HL-60/S4 treated with retinoic acid at 250 ng/mL for 4 days and 3 days (cell line): ENCODE measurements around the gene STK33.

Source experiments
- in situ Hi-C: fragments of 300-500 bp; cut with MboI; formaldehyde crosslinking; loops from 2 replicates; pipeline ENCODE4 v1.7.0; 2022; ENCODE audit warnings: low sequenced_read_pairs

STK33 gene

DNA sequence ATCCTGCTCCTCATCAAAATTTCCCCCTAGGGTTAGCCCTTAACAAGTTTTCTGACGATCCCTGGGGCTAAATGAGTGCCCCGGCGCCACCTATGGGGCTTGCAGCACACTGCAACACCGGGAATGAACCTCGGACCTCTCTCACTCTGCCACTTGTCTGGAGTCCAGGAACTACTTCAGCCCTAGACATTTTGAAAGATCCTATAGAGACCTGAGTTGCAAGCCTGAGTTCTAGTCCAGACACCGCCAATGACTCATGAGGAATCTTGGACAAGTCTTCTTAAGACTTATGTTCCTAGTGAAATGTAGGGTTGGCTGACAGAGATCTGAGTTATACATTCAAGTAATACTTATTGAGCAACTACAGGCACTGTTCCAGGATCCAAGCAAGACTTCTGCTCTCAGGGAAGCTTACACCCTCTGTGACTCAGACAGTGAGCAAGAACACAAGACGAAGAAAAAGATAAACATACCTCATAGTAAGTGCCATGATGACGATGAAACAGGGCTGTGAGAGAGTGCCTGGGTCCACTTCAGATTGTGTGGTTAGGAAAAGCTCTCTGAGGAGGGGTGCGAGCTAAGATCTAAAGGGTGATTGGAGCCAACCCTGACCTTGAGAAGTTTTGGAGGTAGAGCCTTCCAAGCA lies 10.2 kb upstream of the STK33 start:
- in situ Hi-C loops = no loop called here

DNA sequence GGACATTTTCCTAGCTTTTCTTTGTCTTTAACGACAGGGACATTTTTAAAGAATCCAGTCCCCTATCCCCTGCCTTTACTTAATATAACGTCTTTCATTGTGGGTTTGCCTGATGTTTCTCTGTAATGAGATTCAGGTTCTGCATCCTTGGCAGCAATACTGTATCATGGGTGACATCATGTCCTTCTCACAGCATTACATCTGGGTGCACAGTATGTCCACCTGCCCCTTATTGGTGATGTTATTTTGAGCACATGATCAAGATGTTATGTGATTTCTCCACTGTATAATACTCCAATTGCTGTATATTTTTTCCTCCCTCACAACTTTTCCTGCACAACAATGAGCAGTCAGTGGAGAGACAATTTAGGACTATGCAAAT lies 9.7 kb upstream of the STK33 start:
- in situ Hi-C loops = no loop called here

DNA sequence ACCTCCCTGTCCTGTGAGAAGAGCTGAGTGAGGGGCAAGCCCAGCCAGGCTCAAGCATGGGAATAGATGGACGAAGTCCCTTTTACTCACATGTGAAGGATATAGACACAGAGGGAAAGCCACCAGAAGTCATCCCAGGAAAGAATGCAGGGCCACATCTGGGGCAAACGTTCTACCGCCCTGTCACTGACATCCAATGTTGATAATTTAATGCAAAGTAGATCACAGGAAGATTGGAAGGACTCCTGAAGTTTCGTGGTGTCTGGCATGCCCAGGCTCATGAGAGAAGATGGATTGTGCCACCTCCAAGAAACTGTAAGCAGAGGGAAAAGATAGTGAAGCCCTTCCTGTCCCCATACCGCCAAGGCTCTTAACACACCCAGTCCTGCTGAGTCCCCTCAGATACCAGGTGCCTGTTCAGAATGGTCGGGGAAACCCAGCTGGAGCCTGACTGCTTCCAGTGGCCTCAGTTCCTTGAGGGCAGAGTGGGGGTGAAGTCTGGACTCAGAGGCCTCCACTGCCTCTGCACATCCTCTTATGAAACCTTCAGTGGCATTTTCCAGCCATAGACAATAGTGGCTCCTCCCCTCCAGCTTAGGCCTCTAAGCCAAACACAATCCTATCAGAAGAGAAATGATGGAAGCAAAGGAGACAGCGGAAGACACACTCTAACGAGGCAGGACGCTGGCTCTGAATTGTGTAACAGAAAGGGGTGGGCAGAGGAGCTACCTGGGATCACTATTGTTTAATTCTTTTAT lies 7.5 kb upstream of the STK33 start:
- in situ Hi-C loops = no loop called here

DNA sequence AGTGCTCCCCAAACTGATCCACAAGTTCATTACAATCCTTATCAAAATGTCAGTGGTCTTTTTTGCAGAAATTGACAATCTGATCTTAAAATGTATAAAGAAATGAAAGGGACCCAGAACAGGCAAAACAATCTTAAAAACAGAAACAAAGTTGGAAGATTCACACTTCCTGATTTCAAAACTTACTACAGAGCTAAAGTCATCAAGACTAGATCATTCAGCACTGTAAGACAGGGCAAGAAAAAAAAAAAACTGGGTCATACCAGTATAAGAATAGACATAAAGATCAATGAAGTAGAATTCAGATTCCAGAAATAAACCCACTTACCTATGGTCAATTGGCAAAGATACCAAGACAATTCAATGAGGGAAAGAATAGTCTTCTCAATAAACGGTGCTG lies 4.5 kb upstream of the STK33 start:
- in situ Hi-C loops = no loop called here

DNA sequence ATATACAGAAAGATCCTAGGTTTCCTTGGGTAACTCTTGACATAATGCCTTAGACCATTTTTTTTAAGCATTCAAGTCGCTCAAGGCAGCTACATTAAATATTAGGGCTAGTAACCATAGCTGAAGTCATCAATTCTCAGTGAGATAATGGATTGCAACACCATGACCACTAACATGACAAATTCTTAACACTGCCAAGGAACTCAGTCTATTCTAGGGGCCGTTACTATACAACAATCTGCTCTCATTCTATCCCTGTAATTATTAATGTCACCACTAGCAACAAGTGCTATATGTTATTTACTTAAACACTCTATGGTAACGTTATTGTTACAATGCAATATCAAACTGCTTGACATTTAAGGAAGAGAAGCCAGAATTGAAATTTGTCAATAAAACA lies 3.2 kb upstream of the STK33 start:
- in situ Hi-C loops = no loop called here

DNA sequence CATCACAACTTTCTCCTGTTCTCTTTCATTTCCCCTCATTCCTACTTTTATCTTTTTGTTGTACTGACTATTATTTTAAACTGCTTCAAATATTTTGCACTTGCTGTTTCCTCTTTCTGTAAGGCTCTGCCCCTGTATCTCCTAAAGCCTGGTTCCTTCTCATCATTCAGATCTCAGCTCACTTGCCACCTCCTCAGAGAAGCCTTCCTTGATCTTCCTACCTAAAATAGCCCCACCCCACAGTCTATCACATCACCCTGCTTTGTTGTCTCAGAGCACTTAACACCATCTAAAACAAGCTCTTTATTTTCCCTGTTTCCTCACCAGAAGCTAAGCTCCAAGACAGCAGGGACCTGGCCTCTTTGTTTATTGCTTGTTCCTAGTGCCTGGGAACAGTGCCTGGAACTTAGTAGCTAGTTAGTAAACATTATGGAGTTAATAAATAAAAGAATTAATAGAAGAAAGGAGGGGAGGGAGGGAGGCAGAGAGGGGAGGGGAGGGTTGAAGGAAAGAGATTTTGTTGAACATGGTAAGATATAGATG lies 2.5 kb upstream of the STK33 start:
- in situ Hi-C loops = no loop called here

DNA sequence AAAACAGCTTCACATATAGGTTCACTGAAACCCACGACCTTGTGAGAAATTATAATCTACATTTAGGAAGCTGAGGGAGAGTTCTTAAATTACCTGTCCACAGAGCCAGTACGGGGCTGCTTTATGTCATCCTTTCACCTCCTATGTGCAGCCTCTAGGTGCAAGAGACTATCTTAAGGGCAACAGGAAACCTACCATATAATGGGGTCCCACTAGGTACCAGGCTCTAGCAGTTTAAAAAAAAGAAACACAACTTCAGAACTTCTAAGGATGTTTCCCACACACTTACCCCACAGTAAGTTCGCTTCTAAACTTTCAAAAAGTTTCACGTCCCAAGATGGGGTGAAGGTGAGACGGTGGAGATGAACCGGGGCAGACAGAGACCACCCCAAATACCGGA lies 573 bp downstream of the STK33 start:
- in situ Hi-C loops = no loop called here

DNA sequence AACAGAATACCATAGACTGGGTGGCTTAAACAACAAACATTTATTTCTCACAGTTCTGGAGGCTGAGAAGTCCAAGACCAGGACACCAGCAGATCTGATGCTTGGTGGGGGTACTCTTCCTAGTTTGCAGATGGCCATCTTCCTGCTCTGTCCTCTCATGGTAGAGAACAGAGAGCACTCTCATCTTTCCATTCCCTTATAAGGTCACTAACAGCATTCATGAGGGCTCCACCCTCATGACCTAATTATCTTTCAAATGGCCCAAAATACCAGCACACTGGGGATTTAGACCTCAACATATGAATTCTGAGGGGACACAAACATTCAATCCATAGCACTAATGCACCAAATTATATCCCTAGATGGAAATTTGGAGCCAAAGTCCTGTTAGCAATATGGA lies 6.1 kb downstream of the STK33 start:
- in situ Hi-C loops = no loop called here

DNA sequence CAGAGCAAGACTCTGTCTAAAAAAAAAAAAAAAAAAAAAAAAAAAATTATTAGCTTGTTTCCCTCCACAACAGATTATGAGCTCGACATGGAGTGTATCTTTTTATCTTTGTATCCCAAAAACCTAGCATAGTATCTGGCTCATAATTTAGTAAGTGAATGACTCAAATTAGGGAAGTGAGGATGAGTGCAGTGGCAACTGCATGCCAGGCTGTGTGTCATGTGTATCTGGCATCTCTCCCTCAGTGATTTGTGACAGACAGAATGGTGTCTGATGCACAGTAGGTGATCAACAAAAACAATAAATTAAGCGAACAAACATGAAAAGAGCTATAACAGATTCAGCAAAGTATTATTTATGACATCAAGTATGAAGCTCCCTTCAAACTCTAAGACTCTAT lies 7.2 kb downstream of the STK33 start:
- in situ Hi-C loops = no loop called here

DNA sequence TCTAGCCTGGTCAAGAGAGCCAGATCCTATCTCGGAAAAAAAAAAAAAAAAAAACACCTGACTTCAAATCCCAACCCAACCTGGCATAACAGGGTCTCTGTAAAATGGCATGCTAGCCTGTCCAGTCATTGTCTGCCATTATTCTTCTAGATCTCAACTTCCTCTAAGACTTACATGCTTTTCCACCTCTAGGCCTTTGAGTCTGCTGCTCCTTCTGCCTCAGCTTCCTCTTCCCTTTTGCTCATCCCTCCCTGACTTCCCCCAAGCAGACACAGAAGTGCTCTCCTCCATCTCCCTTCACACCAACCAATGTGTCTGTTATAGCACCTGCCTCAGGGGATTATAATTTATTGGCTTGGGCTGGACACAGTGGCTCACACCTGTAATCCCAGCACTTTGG lies 7.8 kb downstream of the STK33 start:
- in situ Hi-C loops = no loop called here

DNA sequence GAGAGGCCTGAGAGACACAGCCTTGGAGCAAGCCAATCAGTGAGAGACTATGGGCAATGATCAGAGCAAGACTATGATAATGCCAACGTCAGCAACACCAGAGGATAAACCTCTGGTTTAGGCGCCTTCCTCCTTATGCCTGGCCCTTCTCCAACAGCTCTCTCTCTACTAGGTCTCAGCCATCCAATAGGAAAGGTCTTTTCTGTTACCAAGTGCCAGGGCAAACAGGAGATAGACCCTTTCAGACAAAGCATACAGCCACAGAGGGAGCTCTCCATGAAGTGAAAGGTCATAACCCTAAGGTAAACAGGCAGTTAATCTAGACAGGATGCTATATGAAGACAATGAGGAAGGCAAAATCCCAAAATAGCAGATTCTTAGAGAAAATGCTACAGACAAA lies 9.5 kb downstream of the STK33 start:
- in situ Hi-C loops = no loop called here

DNA sequence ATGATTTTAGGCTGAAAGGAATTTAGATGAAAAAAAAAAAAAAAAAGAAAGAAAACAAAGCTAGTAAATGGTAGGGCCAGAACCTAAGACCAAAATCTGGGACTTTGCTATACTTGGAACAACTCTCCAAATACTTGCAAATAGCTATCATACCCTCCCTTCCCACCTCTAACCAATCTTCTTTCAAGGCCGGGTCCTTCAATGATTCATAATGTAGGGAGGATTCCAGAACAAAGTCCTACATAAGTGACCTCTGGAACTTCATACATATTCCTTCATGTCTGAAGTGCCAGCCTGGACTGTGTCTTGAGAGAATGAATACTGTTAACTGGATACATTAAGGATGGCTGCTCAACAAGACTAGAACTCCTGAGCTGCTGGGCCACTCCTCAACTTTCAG lies 9.9 kb downstream of the STK33 start:
- in situ Hi-C loops = no loop called here

DNA sequence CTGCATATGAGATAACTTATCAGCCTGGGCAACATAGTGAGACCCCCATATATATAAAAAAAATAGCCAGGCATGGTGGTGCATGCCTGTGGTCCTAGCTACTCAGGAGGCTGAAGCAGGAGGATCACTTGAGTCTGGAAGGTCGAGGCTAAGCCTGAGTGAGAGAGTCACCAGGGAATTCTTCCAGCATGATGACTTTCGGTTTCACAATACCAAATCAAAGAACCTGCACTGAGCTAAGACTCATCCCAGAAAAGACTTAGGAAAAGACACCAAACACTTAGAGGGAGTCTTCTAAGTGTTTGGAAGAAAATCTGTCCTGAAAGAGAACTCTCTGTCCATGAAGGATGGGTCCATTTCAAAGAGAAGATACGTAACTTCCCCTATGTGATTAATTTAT lies 12.7 kb downstream of the STK33 start:
- in situ Hi-C loops = no loop called here

DNA sequence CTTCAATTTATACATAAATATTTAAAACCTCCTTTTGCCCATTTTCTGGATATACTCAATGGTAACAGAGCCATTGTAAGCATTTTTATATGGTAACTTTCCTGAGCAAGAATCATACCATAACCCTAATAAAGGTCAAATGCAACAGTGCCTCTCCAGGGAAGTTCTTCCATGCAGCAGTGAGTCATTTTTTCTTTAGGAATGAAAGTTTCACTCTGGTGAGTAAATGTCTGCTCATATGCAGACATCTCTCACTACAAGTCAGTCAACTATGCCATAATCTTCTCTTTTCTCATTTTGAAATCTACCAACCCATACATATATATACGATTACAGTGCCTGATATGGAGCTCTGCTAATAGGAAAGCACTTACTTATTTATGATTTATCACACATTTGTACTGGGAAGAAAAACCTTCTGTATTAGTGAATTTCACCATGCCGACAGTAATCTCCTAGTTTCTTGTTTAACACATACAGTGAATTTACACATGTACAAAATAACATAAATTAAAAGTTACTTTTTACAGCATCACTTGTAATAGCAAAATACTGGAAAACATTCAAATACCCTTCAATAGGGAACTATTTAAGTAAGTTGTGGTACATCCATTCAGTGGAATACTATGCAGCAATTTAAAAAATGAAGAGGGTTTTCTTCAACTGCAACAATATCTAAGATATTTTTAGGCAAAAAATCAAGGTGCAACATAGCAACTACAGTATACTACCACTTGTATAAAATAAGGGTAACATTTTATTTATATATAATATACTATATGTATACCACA lies 16.0 kb downstream of the STK33 start:
- in situ Hi-C loops = no loop called here

DNA sequence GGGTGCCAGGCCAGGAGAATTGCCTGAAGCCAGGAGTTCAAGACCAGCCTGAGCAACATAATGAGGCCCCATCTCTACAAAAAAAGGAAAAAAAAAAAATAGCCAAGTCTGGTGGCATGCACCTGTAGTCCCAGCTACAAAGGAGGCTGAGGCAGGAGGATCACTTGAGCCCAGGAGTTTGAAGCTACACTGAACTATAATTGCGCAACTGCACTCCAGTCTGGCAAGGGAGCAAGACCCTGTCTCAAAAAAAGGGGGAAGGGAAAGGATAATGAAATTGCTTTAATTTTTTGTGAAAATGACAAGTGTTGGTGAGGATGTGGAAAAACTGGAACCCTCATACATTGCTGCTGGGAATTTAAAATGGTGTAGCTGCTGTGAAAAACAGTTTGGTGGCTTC lies 19.2 kb downstream of the STK33 start:
- in situ Hi-C loops = loop anchor here (25.0 kb wide), 1 partner anchor 337 kb away; no protein-coding TSS in a partner anchor

DNA sequence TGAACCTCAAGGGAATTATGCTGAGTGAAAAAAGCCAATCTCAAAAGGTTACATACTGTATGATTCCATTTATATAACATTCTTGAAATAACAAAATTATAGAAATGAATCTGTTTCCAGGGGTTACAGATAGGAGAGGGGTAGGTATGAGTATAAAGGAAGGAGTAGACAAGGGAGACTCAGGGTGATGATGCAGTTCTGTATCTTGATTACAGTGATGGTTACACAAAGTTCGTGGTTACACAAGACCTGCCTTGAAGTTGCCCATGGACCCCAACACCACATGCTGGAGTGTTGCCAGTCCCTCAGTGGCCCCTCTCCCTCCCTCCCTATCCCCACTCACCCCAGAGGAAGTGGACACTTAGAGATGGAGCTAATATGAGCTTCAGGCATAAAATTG lies 20.3 kb downstream of the STK33 start:
- in situ Hi-C loops = loop anchor here (25.0 kb wide), 1 partner anchor 336 kb away; no protein-coding TSS in a partner anchor

DNA sequence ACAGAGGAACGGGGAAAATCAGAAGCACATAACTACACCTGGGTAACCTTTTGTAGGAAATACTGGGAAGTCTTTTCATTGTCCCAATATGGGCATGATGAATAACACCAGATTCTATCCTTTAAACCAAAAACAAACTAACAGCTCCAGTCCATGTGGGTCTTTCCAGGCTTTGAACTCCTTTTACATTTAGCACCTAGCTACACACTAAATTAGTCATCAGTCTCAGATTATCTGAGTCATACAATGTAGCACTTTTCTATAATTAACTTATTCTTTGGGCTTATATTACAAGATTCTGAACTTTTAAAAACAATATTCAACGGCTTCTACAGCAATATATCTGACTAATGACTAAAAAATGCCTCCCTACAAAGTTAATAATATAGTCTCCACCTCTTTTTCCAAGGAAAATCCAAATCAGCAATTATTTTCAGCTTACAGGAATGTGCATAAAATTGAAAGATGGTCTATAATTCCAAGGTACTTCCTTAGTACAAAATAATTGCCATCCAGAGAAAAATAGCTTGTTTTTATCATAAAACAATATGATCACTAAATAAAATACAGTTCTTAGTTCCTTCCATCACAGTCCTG lies 26.3 kb downstream of the STK33 start:
- in situ Hi-C loops = loop anchor here (25.0 kb wide), 1 partner anchor 330 kb away; no protein-coding TSS in a partner anchor

DNA sequence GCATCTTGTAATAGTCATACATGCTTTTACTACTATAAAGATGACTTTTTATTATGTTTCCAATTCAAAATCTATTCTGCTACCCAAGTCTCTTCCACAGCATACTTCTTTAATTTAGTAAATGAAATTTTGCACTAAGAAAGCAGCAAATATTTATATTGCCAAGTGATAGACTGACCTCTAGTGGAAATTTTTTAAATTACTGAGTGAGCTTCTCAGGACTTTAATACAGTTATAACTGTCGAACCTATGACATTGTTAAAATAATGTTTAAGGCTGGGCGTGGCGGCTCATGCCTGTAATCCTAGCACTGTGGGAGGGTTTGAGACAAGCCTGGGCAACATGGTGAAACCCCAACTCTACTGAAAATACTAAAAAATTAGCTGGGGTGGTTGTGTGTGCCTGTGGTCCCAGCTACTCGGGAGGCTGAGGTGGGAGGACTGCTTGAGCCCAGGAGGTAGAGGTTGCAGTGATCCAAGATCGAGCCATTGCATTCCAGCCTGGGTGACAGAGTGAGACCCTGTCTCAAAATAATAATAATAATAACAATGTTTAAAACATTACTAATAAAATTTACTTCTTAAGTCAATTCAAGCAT lies 27.3 kb downstream of the STK33 start:
- in situ Hi-C loops = loop anchor here (25.0 kb wide), 1 partner anchor 329 kb away; no protein-coding TSS in a partner anchor

DNA sequence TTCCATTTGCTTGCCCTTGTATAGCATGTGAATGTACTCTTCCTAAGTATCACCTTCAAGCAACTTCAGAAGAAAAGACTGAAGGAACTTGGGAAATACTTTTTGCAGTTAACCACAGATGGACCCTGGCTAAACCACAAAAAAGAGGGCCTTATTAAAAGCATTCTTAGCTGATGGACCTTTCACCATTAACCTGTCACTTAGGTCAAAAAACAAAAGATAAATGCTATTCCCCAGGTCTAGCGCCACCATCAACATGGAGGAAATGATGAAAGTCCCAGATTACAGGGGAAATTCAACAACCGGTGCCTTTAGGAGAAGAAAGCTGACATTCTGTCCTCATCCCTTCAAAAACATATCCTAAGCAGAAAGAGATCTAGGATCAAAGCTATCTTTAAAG lies 29.5 kb downstream of the STK33 start:
- in situ Hi-C loops = loop anchor here (25.0 kb wide), 1 partner anchor 327 kb away; no protein-coding TSS in a partner anchor

DNA sequence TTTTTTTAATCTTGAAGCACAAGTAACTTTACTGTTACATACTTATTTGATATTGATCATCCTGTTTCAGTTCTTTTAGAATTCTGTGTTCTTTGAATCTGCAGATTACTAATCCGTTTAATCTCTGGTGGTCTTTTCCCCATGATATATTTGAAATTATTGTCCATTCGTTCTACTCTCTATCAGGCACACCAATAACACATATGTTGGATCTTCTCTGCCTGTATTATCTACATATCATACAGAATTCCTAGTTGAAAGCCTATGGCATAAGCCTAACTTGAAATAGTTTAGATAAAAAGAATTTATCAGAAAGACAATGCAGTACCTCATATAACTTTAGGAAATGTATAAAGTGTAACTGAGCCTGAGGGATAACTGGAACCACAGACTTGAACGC lies 32.6 kb downstream of the STK33 start:
- in situ Hi-C loops = loop anchor here (25.0 kb wide), 1 partner anchor 324 kb away; no protein-coding TSS in a partner anchor
